Activated CD4-positive, alpha-beta T cell treated with anti-CD3 and anti-CD28 coated beads for 36 hours (primary cell): ENCODE measurements around the gene LTO1. TPM values are rescaled to one million over a fixed set of nuclear protein-coding genes. Genes with fewer than 3 reads are reported as not detected.

Source experiments
- ATAC-seq: fragments of 200-7000 bp; cut with Tn5 transposase; one replicate; pipeline ENCODE4 v1.10.0; 2021; ENCODE audit warnings: mild to moderate bottlenecking, moderate library complexity
- CTCF ChIA-PET: fragments of 350-600 bp; sonication (Branson Sonifier 250); formaldehyde crosslinking; loops from one replicate; lab custom pipeline; 2021; ENCODE audit warnings: antibody characterized with exemption; lab: Charles Lee
- POLR2A ChIA-PET: fragments of 350-600 bp; sonication (Branson Sonifier 250); formaldehyde crosslinking; loops from one replicate; lab custom pipeline; 2021; ENCODE audit warnings: antibody characterized with exemption, inconsistent platforms; lab: Charles Lee
- DNase-seq: peaks from one replicate; pipeline ENCODE4 v3.0.0-alpha.2; 2020
- H3K27ac Mint-ChIP-seq: one replicate; pipeline ENCODE4 v1.8.0; 2021; ENCODE audit warnings: mixed read lengths
- H3K27me3 Mint-ChIP-seq: one replicate; pipeline ENCODE4 v1.8.0; 2021; ENCODE audit warnings: mixed read lengths
- H3K36me3 Mint-ChIP-seq: one replicate; pipeline ENCODE4 v1.8.0; 2021; ENCODE audit warnings: low read depth, mixed read lengths
- H3K4me1 Mint-ChIP-seq: one replicate; pipeline ENCODE4 v1.8.0; 2021; ENCODE audit warnings: mixed read lengths
- H3K4me3 Mint-ChIP-seq: one replicate; pipeline ENCODE4 v1.8.0; 2021; ENCODE audit warnings: mild to moderate bottlenecking, moderate library complexity, mixed read lengths
- H3K9me3 Mint-ChIP-seq: one replicate; pipeline ENCODE4 v1.8.0; 2021; ENCODE audit warnings: low read depth, mixed read lengths
- intact Hi-C, 2 experiments: fragments of 100-400 bp; cut with DNase I in 1 of 2; cut with micrococcal nuclease in 1 of 2; formaldehyde crosslinking; loops; one replicate each; pipeline versions ENCODE4 v1.14.2 to v1.15.1; 2022 to 2024; cut with DNase I, micrococcal nuclease
- total RNA-seq, 2 experiments: library from RNA; stranded (reverse); gene quantifications; one replicate each; pipeline ENCODE4 v1.2.3, GENCODE V29; 2021

The LTO1 gene
- total RNA-seq, 2 experiments from 2014 or later, result 16.8 to 17.8 TPM

DNA sequence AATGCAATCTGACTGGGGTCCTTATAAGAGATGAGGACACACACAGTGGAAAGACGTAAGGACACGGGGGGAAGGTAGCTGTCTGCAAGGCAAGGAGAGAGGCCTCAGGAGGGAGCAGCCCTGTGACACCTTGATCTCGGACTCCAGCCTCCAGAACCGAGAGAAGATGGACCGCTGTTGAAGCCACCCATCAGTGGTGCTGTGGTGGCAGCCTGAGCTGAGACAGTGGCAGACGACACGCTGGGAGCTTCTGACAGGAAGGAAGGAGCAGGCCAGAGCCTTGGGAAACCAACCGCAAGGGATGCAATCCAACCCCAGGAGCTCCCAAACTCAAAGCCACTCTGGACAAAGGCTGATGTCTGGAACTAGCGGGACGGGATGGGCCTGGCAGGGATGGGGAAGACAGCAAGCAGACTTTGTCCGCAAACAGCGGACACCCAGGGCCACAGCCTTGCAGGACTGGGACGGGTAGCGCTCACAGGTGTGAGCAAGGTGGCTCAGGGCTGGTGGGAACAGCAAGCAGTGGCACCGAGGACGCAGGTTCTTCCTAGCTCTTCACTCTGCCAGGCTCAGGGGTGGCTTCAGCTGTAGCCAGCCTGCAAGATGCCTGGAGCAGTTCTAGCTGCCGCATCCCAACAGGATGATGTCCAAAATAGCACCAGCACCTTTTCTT lies 10.9 kb downstream of the LTO1 start:
- H3K4me3 Mint-ChIP-seq, result no peak overlapping the region
- peaks cover 24% of the 10 kb centered on the region for H3K36me3 Mint-ChIP-seq
- DNase-seq, result no peak
- H3K4me1 Mint-ChIP-seq, result no peaks in the 10 kb centered on the region
- CTCF ChIA-PET, result interaction anchor here (0.6 kb wide), 1 partner anchor 20 kb away, joined by 3 read pairs; no protein-coding TSS in a partner anchor
- H3K9me3 Mint-ChIP-seq, result no peaks in the 10 kb centered on the region
- intact Hi-C loops, result no loop called here
- H3K27ac Mint-ChIP-seq, result no peak overlapping the region
- no peak for ATAC-seq
- H3K27me3 Mint-ChIP-seq, result no peaks in the 10 kb centered on the region
- POLR2A ChIA-PET, result no interaction called here

- POLR2A ChIA-PET, result no interaction called here
- peaks cover 20% of the 10 kb centered on the region for H3K36me3 Mint-ChIP-seq
- H3K27ac Mint-ChIP-seq, result no peak overlapping the region
- no peak for DNase-seq
- H3K9me3 Mint-ChIP-seq, result no peaks in the 10 kb centered on the region
- intact Hi-C loops, result no loop called here
- CTCF ChIA-PET, result no interaction called here
- no peaks in the 10 kb centered on the region for H3K27me3 Mint-ChIP-seq
- H3K4me3 Mint-ChIP-seq, result no peak overlapping the region
- H3K4me1 Mint-ChIP-seq, result no peaks in the 10 kb centered on the region
- no peak for ATAC-seq
These were observed 11.8 kb downstream of the LTO1 start for GRCh38 chr11:69663326-69663725.

DNA sequence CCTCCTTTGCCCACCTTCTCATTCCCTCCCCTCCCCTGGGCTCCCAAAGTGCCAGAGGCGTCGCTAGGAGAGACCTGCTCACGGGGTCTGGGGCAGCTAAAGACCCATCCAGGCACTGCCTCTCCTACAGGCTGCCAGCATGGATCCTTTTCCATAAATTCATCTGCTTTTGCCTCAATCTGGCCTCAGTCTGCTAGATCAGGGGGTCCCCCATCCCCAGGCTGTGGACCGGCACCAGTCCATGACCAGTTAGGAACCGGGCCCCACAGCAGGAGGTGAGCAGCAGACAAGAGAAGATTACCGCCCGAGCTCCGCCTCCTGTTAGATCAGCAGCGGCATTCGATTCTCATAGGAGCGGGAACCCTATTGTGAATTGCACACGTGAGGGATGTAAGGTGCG lies 12.3 kb downstream of the LTO1 start:
- ChIA-PET POLR2A (no interaction called here), CTCF (interaction anchor here (1.3 kb wide), 1 partner anchor 12 kb away, joined by 5 read pairs; the partner anchor contains the start of gene LTO1)
- Mint-ChIP-seq H3K4me3 (no peak overlapping the region), H3K27ac (no peak overlapping the region), H3K36me3 (peaks cover 16% of the 10 kb centered on the region), H3K4me1 (no peaks in the 10 kb centered on the region), H3K27me3 (no peaks in the 10 kb centered on the region), H3K9me3 (no peaks in the 10 kb centered on the region)
- ATAC-seq (no peak), DNase-seq (no peak)
- intact Hi-C loops, result no loop called here

DNA sequence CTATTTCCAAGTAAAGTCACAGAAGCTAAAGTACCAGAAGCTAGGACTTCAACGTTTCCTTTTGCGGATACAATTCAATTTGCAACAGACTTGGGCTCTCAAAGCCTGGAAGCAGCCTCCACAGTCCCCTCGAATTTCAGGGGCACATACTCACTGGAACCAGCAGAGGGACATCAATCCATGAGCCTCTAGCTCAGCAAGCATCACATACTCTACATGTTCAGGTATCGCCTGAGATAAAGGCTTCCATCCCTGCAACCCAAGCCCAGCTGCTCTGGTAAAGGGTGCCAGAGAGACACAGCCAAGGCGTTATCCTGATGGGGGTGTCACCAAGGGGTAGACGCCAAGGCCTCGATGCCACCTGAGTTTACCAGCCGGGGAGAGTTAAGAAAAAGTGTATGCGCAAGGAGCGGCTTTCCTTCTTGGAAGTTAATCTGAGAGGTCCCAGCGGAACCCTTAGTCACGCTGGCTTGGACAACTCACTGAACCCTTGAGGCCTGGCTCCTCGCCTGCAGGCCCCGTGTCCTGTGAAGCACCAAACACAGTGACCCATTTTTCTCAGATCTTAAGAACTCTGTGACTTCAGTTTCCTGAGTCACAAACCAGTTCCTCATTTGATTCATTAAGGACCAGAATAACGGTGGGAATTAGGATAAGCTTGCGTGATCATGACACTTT lies 13.0 kb downstream of the LTO1 start:
- H3K27ac Mint-ChIP-seq, result no peak overlapping the region
- H3K4me1 Mint-ChIP-seq, result no peaks in the 10 kb centered on the region
- peaks cover 11% of the 10 kb centered on the region for H3K36me3 Mint-ChIP-seq
- intact Hi-C loops, result no loop called here
- ChIA-PET POLR2A (no interaction called here), CTCF (interaction anchor here (1.3 kb wide), 1 partner anchor 13 kb away, joined by 5 read pairs; the partner anchor contains the start of gene LTO1)
- H3K27me3 Mint-ChIP-seq, result no peaks in the 10 kb centered on the region
- ATAC-seq (no peak), DNase-seq (no peak)
- H3K4me3 Mint-ChIP-seq, result no peak overlapping the region
- H3K9me3 Mint-ChIP-seq, result no peaks in the 10 kb centered on the region

GRCh38 chr11:69661413-69661715 lies 13.8 kb downstream of the LTO1 start:
- ChIA-PET CTCF (interaction anchor here (1.2 kb wide), 1 partner anchor 9 kb away, joined by 3 read pairs; no protein-coding TSS in a partner anchor), POLR2A (no interaction called here)
- no peak for DNase-seq
- H3K4me1 Mint-ChIP-seq, result no peaks in the 10 kb centered on the region
- H3K27me3 Mint-ChIP-seq, result no peaks in the 10 kb centered on the region
- ATAC-seq, result no peak
- no peak overlapping the region for H3K27ac Mint-ChIP-seq
- no peaks in the 10 kb centered on the region for H3K9me3 Mint-ChIP-seq
- H3K36me3 Mint-ChIP-seq, result peaks cover 11% of the 10 kb centered on the region
- intact Hi-C loops, result no loop called here
- no peak overlapping the region for H3K4me3 Mint-ChIP-seq

DNA sequence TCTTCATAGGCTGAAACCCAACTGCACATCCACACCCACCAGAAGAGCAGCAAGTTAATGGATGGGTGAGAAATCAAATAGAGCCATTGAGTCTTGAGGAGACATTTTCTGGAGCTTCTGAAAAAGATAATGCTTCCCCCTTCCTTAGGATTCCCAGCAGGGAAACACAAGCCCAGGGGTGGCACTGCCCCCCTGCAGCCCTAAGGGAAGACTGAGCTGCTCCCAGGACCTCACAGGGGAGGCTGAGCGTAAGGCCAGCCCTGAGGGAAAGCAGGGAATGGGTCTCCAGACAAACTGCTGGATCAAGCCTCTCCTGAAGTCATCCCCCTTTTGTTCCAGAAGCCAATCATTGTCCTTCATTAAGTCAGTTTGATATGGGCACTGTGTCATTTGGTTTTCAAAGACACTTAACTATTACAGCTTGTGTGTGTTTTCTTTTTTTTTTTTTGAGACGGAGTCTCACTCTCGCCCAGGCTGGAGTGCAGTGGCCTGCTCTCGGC lies 15.1 kb downstream of the LTO1 start:
- H3K4me3 Mint-ChIP-seq, result no peak overlapping the region
- ATAC-seq (no peak), DNase-seq (no peak)
- no peaks in the 10 kb centered on the region for H3K27me3 Mint-ChIP-seq
- intact Hi-C loops, result no loop called here
- ChIA-PET POLR2A (interaction anchor here (0.9 kb wide), 1 partner anchor 566 kb away, joined by 5 read pairs; no protein-coding TSS in a partner anchor), CTCF (interaction anchor here (0.5 to 1.2 kb wide), 2 partner anchors 10 to 14 kb away, joined by 3 read pairs; no protein-coding TSS in a partner anchor)
- no peaks in the 10 kb centered on the region for H3K4me1 Mint-ChIP-seq
- H3K9me3 Mint-ChIP-seq, result no peaks in the 10 kb centered on the region
- H3K36me3 Mint-ChIP-seq, result peaks cover 9% of the 10 kb centered on the region
- no peak overlapping the region for H3K27ac Mint-ChIP-seq

GRCh38 chr11:69659591-69659990 lies 15.6 kb downstream of the LTO1 start:
- DNase-seq, result no peak
- Mint-ChIP-seq H3K36me3 (peaks cover 5% of the 10 kb centered on the region), H3K4me3 (no peak overlapping the region), H3K9me3 (no peaks in the 10 kb centered on the region), H3K27me3 (no peaks in the 10 kb centered on the region), H3K27ac (no peak overlapping the region), H3K4me1 (no peaks in the 10 kb centered on the region)
- intact Hi-C loops, result no loop called here
- ATAC-seq, result no peak
- POLR2A ChIA-PET, result interaction anchor here (0.9 kb wide), 1 partner anchor 565 kb away, joined by 5 read pairs; no protein-coding TSS in a partner anchor
- CTCF ChIA-PET, result interaction anchor here (0.5 to 1.9 kb wide), 3 partner anchors 11 to 17 kb away, joined by 3 to 13 read pairs (median 3); no protein-coding TSS in a partner anchor

- DNase-seq (no peak), ATAC-seq (no peak)
- Mint-ChIP-seq H3K4me1 (no peaks in the 10 kb centered on the region), H3K36me3 (peaks cover 1% of the 10 kb centered on the region), H3K27me3 (no peaks in the 10 kb centered on the region), H3K9me3 (no peaks in the 10 kb centered on the region), H3K27ac (no peak overlapping the region), H3K4me3 (no peak overlapping the region)
- intact Hi-C loops, result no loop called here
- CTCF ChIA-PET, result interaction anchor here (1.1 to 1.9 kb wide), 2 partner anchors 12 to 16 kb away, joined by 3 to 13 read pairs; no protein-coding TSS in a partner anchor
- POLR2A ChIA-PET, result no interaction called here
These were observed 16.3 kb downstream of the LTO1 start for GRCh38 chr11:69658626-69659450.

DNA sequence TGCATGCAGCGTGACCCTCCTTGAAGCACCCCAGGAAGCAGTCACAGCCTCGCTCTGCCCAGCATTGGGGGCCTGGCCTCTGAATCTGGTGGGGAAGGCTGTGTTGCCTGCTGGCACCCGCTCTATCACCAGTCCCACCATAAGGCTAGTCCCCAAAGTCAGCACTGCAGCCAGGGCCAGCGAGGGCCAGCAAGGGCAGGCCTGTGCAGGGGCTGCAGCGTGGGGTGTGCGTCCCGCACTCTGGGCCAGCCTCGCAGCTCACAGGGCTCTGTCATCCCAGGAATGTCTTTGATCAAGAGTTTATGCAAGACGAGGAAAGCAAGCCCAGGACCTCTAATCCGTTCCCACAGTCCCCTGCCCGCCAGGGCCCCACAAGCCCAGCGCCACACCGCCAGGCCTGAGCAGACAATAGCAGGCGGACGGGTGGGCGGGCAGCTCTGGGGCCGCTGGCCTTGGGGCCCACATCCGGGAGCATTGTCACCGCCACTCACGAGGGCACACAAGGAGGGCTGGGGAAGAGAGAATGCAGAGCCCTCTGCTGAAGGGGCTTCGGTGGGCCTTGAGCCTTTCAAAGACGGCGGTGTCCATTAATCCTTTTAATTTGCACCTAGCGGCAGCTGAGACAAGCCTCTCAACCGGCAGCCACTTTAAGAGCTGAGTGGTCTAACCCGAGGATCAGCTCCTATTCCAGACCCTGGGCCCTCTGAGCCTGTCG lies 17.1 kb downstream of the LTO1 start:
- ChIA-PET POLR2A (no interaction called here), CTCF (interaction anchor here (1.9 kb wide), 1 partner anchor 12 kb away, joined by 13 read pairs; no protein-coding TSS in a partner anchor)
- Mint-ChIP-seq H3K4me3 (no peak overlapping the region), H3K27ac (no peak overlapping the region), H3K36me3 (no peaks in the 10 kb centered on the region), H3K27me3 (no peaks in the 10 kb centered on the region), H3K9me3 (no peaks in the 10 kb centered on the region), H3K4me1 (no peaks in the 10 kb centered on the region)
- no peak for ATAC-seq
- intact Hi-C loops, result no loop called here
- no peak for DNase-seq

DNA sequence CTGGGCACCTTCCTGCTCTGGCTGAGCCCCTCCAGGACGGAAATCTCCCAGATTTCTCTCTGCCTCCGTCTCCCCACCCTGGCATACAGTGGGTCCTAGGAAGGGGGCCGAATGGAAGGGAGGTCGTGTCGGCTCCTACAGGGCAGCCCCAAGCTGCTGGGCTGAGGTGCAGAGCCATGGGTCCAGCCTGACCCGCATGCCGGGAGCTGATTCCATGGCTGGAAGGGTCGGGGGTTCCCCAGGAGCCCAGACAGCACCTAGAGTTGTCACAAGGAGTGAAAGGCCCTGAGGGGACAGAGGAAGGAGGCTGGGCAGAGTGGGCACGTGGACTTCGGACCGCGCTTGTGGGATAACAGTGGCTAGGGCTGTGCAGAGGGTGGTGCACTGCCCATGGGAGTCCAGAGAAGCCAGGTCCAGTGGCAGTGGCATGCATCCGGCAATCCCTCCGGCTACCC lies 17.7 kb downstream of the LTO1 start:
- Mint-ChIP-seq H3K9me3 (no peaks in the 10 kb centered on the region), H3K27ac (no peak overlapping the region), H3K36me3 (no peaks in the 10 kb centered on the region), H3K4me3 (no peak overlapping the region), H3K27me3 (no peaks in the 10 kb centered on the region), H3K4me1 (no peaks in the 10 kb centered on the region)
- POLR2A ChIA-PET, result no interaction called here
- ATAC-seq, result no peak
- no peak for DNase-seq
- CTCF ChIA-PET, result no interaction called here
- intact Hi-C loops, result no loop called here
